Measurements from ENCODE around the gene ING2. TPM values are rescaled to one million over a fixed set of nuclear protein-coding genes. Genes with fewer than 3 reads are reported as not detected.

The ING2 gene
- total and polyA plus RNA-seq, 2 of the 8 experiments (the other 6 are each of a cell fraction or from before 2014, with no cell fraction given): 5.1 to 16.1 TPM

GRCh38 chr4:183541752-183542040 lies 36.8 kb downstream of the ING2 start (continued):
- TF ChIP-seq JUND (IDR thresholded peaks at IDR 0.05; ENCODE audit: low read length): 0 out of 2 replicates have a peak, but pooled peaks have one; percentile 4

Data from H1 (cell line).